ENCODE results near the gene LEAP2. TPM values are rescaled to one million over a fixed set of nuclear protein-coding genes. Genes with fewer than 3 reads are reported as not detected.

LEAP2 gene
- total RNA-seq, 1 donor from 2014 or later = 3.3 TPM

DNA sequence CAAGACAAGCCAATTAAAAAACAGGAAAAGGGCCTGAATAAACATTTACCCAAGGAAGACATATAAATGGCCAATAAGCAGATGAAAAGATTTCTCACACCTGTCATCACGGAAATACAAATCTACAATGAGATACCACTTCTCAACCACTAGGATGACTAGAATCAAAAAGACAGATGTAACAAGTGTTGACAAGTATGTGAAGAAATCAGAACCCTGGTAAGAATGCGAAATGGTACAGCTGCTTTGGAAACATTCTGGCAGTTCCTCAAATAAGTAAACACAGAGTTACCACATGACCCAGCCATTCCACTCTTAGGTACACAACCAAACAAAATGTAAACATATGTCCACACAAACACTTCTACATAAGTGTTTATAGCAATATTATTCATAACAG lies 32.5 kb downstream of the LEAP2 start:
- TF ChIP-seq CTCF (IDR thresholded peaks at IDR 0.05) = no peak
- POLR2A ChIA-PET = no interaction called here
- no peak overlapping the region for H3K4me3 Mint-ChIP-seq
- H3K27ac Mint-ChIP-seq = no peak overlapping the region
- H3K4me1 Mint-ChIP-seq = peaks cover 14% of the 10 kb centered on the region
- DNase-seq (no peak), ATAC-seq (ENCODE audit: low read depth) (no peak)
- intact Hi-C loops (cut with micrococcal nuclease) = no loop called here
- CTCF ChIA-PET = no interaction called here
- no peaks in the 10 kb centered on the region for H3K9me3 Mint-ChIP-seq
- H3K36me3 Mint-ChIP-seq (ENCODE audit: low read depth) = peaks cover 61% of the 10 kb centered on the region
- H3K27me3 Mint-ChIP-seq = no peaks in the 10 kb centered on the region

DNA sequence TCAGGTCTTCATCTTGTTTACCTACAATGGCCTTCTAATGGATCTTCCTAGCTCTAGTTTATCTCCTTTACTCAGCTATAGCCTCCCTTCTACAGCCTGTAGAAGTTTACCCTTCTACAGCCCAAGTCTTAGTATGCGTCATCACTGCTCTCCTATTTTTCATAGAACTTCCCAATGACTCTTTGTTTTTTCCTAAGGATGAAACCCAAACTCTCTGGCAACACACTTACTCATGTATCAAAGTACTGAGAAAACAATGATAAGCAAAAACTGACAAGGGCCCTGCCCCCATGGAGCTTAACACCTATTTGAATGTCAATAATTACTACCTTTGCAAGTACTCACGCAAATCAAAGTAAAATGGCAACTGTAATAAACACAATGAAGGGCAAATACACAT lies 33.7 kb downstream of the LEAP2 start:
- H3K4me3 Mint-ChIP-seq = no peak overlapping the region
- no peaks in the 10 kb centered on the region for H3K27me3 Mint-ChIP-seq
- ChIA-PET POLR2A (no interaction called here), CTCF (no interaction called here)
- peaks cover 14% of the 10 kb centered on the region for H3K4me1 Mint-ChIP-seq
- ATAC-seq (ENCODE audit: low read depth) (no peak), DNase-seq (no peak)
- H3K9me3 Mint-ChIP-seq = no peaks in the 10 kb centered on the region
- intact Hi-C loops (cut with micrococcal nuclease) = no loop called here
- H3K36me3 Mint-ChIP-seq (ENCODE audit: low read depth) = peaks cover 62% of the 10 kb centered on the region
- no peak for TF ChIP-seq CTCF (IDR thresholded peaks at IDR 0.05)
- H3K27ac Mint-ChIP-seq = no peak overlapping the region

- ChIA-PET POLR2A (no interaction called here), CTCF (no interaction called here)
- H3K9me3 Mint-ChIP-seq = no peaks in the 10 kb centered on the region
- H3K27ac Mint-ChIP-seq = no peak overlapping the region
- peaks cover 12% of the 10 kb centered on the region for H3K4me1 Mint-ChIP-seq
- ATAC-seq (ENCODE audit: low read depth) = no peak
- no peaks in the 10 kb centered on the region for H3K27me3 Mint-ChIP-seq
- TF ChIP-seq CTCF (IDR thresholded peaks at IDR 0.05) = no peak
- DNase-seq = no peak
- H3K4me3 Mint-ChIP-seq = no peak overlapping the region
- intact Hi-C loops (cut with micrococcal nuclease) = no loop called here
- peaks cover 56% of the 10 kb centered on the region for H3K36me3 Mint-ChIP-seq (ENCODE audit: low read depth)
Observed at GRCh38 chr5:132909702-132910101, 36.2 kb downstream of the LEAP2 start.

DNA sequence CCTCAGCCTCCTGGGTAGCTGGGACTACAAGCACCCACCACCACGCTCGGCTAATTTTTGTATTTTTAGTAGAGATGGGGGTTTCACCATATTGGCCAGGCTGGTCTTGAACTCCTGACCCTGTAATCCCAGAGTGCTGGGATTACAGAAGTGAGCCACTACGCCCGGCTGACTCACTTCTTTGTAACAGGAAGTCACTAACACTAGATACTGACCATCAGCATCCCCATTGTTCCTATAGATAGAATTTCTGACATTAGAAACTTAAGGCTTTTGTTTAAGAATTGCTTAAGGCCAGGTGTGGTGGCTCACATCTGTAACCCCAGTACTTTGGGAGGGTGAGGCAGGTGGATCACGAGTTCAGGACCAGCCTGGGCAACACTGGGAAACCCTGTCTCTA lies 42.2 kb downstream of the LEAP2 start:
- ChIA-PET CTCF (interaction anchor here (1.1 kb wide), 1 partner anchor 11 kb away, joined by 3 read pairs; no protein-coding TSS in a partner anchor), POLR2A (interaction anchor here (0.6 to 0.9 kb wide), 4 partner anchors 15 to 506 kb away, joined by 3 to 7 read pairs (median 6); partner anchors contain the start of gene HSPA4)
- DNase-seq (no peak), ATAC-seq (ENCODE audit: low read depth) (no peak)
- peaks cover 2% of the 10 kb centered on the region for H3K4me1 Mint-ChIP-seq
- H3K27me3 Mint-ChIP-seq = no peaks in the 10 kb centered on the region
- intact Hi-C loops (cut with micrococcal nuclease) = no loop called here
- no peaks in the 10 kb centered on the region for H3K9me3 Mint-ChIP-seq
- H3K4me3 Mint-ChIP-seq = no peak overlapping the region
- H3K36me3 Mint-ChIP-seq (ENCODE audit: low read depth) = peaks cover 58% of the 10 kb centered on the region
- TF ChIP-seq CTCF (IDR thresholded peaks at IDR 0.05) = no peak
- H3K27ac Mint-ChIP-seq = no peak overlapping the region

GRCh38 chr5:132916086-132916485 lies 42.6 kb downstream of the LEAP2 start:
- ChIA-PET POLR2A (interaction anchor here (0.6 to 0.7 kb wide), 4 partner anchors 16 to 506 kb away, joined by 3 to 7 read pairs (median 6); no protein-coding TSS in a partner anchor), CTCF (interaction anchor here (1.1 kb wide), 1 partner anchor 11 kb away, joined by 3 read pairs; no protein-coding TSS in a partner anchor)
- intact Hi-C loops (cut with micrococcal nuclease) = no loop called here
- Mint-ChIP-seq H3K4me3 (no peak overlapping the region), H3K9me3 (no peaks in the 10 kb centered on the region), H3K36me3 (ENCODE audit: low read depth) (peaks cover 58% of the 10 kb centered on the region), H3K27ac (no peak overlapping the region), H3K4me1 (peaks cover 2% of the 10 kb centered on the region), H3K27me3 (no peaks in the 10 kb centered on the region)
- ATAC-seq (ENCODE audit: low read depth) (no peak), DNase-seq (no peak)
- no peak for TF ChIP-seq CTCF (IDR thresholded peaks at IDR 0.05)

Other genes with a start within 250 kb of the LEAP2 start
- gene IL13, start 215.5 kb upstream of the LEAP2 start, total RNA-seq = 0.27 and 0.75 TPM in 2 replicates
- not detected in 2 replicates for gene IL4, start 199.7 kb upstream of the LEAP2 start, total RNA-seq
- 9.2 and 9.8 TPM in 2 replicates for gene KIF3A, start 136.1 kb upstream of the LEAP2 start, total RNA-seq
- 0.44 and 1.5 TPM in 2 replicates for gene CCNI2, start 126.2 kb upstream of the LEAP2 start, total RNA-seq
- 6.5 and 7.3 TPM in 2 replicates for gene SEPTIN8, start 96.4 kb upstream of the LEAP2 start, total RNA-seq
- gene SOWAHA, start 60.4 kb upstream of the LEAP2 start, total RNA-seq = not detected in 2 replicates
- gene SHROOM1, start 43.0 kb upstream of the LEAP2 start, total RNA-seq = 1.5 and 2.4 TPM in 2 replicates
- gene GDF9, start 7.2 kb upstream of the LEAP2 start, total RNA-seq = 0.29 and 0.39 TPM in 2 replicates
- 197 and 218 TPM in 2 replicates for gene UQCRQ, start 7.0 kb upstream of the LEAP2 start, total RNA-seq
- gene AFF4, start 90.0 kb downstream of the LEAP2 start, total RNA-seq = 42.7 and 51.8 TPM in 2 replicates
- gene ZCCHC10, start 152.9 kb downstream of the LEAP2 start, total RNA-seq = 31.4 and 32.6 TPM in 2 replicates
- gene HSPA4, start 178.3 kb downstream of the LEAP2 start, total RNA-seq = 152 and 162 TPM in 2 replicates

All from activated B cell treated with CpG ODN at 0.5 μM for 24 hours (primary cell).